Effector memory CD8-positive, alpha-beta T cell (primary cell): Measurements from ENCODE around the gene AXIN1.
A peak's percentile ranks its signal among the peaks of the same experiment; 100 is the strongest.
"Not testable (repeated sequence)": the region's sequence is repeated elsewhere in the genome, so short reads cannot be mapped to it uniquely, and the experiment has no call there.

ENCODE experiments used
- ATAC-seq: fragments of 150-1000 bp; cut with Tn5 transposase; replicated peaks from 2 replicates; pipeline ENCODE4 v1.10.0; 2021; ENCODE audit warnings: mild to moderate bottlenecking, moderate library complexity
- DNase-seq, 3 experiments: peaks; one replicate each; pipeline ENCODE4 v3.0.0; 2021
- H3K27ac Mint-ChIP-seq, 2 donors: one replicate each; pipeline ENCODE4 v1.8.0; 2022; ENCODE audit warnings: mild to moderate bottlenecking in 2 of 2, mixed read lengths in 2 of 2, moderate library complexity in 2 of 2
- H3K27me3 Mint-ChIP-seq, 2 donors: one replicate each; pipeline ENCODE4 v1.8.0; 2022; ENCODE audit warnings: mixed read lengths in 2 of 2
- H3K36me3 Mint-ChIP-seq: one replicate; pipeline ENCODE4 v1.8.0; 2022; ENCODE audit warnings: mild to moderate bottlenecking, moderate library complexity, mixed read lengths; ENCODE audit not compliant: insufficient read depth
- H3K4me1 Mint-ChIP-seq, 2 donors: one replicate each; pipeline ENCODE4 v1.8.0; 2022; ENCODE audit warnings: low read depth in 2 of 2, mixed read lengths in 2 of 2
- H3K4me3 Mint-ChIP-seq, 2 donors: one replicate each; pipeline ENCODE4 v1.8.0; 2022; ENCODE audit warnings: mild to moderate bottlenecking in 2 of 2, mixed read lengths in 2 of 2, moderate library complexity in 2 of 2
- H3K9me3 Mint-ChIP-seq, 2 donors: one replicate each; pipeline ENCODE4 v1.8.0; 2022; ENCODE audit warnings: mixed read lengths in 2 of 2

Gene AXIN1

DNA sequence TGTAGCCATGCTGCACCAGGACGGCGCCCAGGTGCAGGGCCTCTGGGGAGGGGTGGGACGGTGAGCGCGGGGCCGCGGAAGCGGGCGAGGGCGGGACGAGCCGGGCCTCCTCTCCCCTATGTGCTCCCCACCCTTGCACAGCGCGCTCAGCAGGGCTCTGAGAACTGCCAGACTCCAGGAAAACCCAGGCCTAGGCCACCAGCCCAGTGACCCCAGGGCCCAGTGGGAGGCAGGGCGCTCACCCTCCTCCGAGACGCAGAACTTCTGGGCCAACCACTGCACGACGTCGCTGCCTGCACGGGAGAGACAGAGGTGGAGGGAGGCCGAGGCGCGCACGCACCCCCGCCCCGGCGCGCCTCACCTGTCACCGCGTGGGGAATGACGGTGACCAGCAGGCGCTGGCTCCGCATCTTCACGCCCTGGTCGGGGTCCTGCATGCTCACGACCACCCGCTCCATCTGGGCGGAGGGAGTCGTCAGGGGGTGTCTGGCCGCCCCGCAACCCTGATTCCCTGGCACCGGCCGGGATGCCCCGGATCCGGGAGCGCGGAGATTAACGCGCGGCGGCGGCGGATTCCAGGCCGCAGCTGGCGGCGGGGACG is 77.4 kb downstream of the AXIN1 start:
- Mint-ChIP-seq H3K4me3 (peak overlapping the region; percentile 45 to 54), H3K4me1 (peaks cover 5 to 7% of the 10 kb centered on the region in 2 donors), H3K27me3 (peaks cover 6 to 29% of the 10 kb centered on the region in 2 donors), H3K27ac (no peak overlapping the region), H3K9me3 (no peaks in the 10 kb centered on the region), H3K36me3 (no peaks in the 10 kb centered on the region)
- ATAC-seq = peak; percentile 35
- no peak for DNase-seq

DNA sequence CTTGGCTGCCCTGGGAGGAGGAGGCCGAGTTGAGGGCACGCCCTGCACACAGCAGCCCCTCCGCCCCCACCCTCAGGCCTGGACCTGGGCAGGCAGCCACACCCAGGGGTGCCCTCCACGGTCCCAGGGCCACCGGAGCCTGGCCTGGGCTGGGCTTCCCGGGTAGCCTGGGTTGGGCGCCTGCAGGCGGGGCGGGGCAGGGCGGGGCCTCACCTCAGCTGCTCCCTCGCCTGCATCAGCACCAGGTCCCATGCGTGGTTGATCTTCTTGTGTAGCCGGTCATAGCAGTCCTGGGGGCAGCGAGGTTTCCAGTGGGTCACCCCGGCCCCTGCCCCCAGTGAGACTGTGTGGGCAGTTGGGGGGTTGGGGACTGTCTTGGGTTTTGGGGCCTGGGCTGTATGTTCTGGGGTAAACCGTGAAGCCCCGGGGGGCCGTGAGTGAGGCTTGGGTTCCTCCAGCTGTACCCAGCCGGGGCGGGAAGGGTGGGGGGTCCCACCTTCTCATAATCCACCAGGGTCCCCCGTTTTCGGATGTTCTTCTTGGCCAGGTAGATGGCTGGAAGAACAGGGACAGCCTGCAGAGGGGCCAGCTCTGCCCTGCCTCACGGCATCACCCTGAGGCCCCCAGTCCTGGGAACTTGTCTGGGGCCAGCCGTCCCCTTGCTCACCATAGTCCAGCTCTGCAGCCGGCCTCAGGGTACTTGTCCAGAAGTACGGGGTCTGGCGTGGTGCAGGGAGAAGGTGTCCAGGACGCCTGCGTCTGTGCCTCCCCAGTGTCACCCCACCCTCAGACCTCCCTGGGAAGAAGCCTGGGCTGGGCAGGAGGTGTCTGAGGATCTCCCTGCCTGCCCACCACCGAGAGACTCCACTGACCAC is 78.7 kb downstream of the AXIN1 start:
- H3K9me3 Mint-ChIP-seq = no peaks in the 10 kb centered on the region
- no peak overlapping the region for H3K4me3 Mint-ChIP-seq
- peaks cover 6 to 20% of the 10 kb centered on the region in 2 donors for H3K27me3 Mint-ChIP-seq
- H3K27ac Mint-ChIP-seq = no peak overlapping the region
- no peaks in the 10 kb centered on the region for H3K36me3 Mint-ChIP-seq
- DNase-seq (no peak), ATAC-seq (no peak)
- peaks cover 1 to 3% of the 10 kb centered on the region in 2 donors for H3K4me1 Mint-ChIP-seq

DNA sequence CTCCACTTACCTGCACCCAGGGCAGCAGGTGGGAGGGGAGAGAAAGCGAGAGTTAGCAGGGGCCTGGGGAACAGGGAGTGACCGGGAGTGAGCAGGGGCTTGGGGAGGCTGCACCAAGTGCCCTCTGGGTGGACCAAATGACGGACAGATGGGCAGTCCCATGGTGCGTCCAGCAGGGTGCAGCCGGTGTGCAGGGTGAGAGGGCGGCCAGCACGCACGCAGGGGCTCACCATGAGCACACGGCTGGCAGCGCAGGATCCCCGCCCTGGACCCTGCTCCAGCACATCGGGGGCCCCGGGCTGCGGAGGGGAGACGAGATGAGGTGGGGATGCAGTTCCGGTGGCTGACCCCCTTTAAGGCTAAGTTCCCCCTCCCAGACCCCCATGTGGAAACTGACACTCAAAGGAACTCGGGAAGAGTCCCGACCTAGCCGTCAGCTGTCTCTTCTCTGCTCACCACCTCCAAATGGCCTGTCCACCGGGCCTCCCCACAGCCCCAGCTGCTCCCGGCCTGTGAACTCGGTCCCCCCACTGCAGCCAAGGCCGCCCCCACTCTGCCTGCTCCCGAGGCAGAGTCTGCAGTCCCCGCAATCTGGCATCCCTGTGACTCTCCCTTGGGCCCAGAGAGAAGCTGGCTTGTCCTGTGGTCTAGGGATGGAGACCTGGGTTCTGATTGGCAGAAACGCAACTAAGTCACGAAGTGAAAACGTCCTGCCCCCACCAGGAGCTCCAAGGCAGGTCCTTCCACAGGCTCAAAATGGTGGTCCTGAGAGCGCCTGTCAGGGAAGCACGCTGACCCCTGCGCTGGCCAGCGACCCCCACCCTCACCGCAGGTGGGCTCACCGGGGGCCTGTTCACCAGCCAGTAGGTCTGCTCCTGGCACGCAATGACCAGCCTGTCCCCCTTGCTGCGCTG is 79.6 kb downstream of the AXIN1 start:
- ATAC-seq (no peak), DNase-seq (no peak)
- Mint-ChIP-seq H3K4me1 (peaks cover 0 to 3% of the 10 kb centered on the region in 2 donors), H3K27ac (no peak overlapping the region), H3K27me3 (peaks cover 6 to 15% of the 10 kb centered on the region in 2 donors), H3K4me3 (no peak overlapping the region), H3K36me3 (no peaks in the 10 kb centered on the region), H3K9me3 (no peaks in the 10 kb centered on the region)

DNA sequence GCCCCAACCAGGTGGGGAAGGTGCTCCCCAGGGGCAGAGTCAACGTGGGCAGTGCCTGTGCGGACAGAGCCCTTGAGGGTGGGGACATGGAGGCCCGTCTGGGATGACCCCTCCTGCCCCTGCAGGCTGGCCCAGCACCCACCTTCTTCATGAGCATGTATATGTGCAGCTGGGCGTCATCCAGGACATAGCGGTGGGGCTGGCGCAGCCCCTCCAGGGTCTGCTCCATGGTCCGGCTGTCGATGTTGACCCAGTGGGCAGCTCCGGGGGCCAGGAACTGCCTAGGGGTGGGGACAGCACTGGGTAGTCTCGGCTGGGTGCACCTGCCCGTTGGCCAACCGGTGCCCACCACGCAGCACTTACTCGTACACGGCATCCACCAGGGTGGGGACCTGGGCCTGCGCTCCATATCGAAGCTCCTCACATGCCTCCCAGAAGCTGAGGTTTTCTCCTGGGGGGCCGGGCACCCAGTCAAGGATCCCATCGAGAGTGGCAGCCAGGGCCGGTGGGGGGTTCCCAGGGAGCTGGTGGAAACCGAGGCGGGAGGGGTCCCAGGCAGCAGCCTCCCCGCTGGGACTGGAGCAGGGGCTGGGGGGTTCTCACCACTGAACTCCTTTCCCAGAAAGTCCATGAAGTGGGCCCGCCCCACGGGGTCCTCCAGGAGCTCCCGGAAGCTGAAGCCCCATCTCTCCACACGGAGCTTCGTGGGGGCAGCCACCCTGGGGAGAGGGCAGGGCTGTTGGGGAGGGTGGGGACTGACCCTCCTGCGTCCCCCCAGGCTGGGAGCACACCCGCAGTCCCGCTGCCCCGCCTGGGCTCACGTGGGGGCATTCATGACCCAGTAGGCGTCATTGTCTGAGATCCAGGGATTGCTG is 81.9 kb downstream of the AXIN1 start:
- Mint-ChIP-seq H3K27me3 (no peaks in the 10 kb centered on the region), H3K9me3 (no peaks in the 10 kb centered on the region), H3K36me3 (peaks cover 2% of the 10 kb centered on the region), H3K27ac (no peak overlapping the region), H3K4me3 (no peak overlapping the region), H3K4me1 (peaks cover 0 to 4% of the 10 kb centered on the region in 2 donors)
- no peak for DNase-seq
- no peak for ATAC-seq

DNA sequence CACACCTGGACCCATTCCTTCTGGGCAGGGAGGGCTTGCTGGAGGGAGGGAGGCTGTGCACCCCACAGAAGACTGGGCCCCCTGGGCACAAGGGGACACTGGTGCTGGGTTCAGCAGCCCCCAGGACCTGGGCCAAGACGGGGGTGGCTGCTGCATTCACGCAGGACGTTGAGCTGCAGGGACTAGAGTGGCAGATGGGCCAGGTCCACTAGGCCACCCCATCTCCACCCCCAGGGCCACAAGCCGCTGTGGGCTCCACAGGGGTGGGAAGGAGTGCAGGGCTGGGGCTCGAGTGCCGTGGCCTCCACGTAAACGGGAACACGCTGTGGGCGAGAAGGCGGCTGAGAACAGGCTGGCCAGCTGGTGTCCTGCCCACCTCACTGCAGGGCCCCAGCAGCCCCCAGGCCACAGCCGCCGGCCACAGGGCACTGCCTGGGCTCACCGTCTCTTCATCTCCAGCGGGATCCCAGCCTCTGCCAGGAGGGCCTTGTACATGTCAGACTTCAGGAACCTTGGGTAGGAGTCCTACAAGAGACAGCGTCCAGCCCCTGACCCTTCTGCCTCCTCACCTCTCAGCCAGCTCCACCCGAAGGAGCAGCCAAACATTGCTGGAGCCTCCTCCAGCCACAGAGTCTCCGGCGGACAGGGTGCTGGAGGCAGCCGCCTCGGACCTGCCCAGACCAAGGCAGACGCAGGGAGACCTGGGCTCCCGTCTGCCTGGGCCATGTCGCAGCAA is 83.3 kb downstream of the AXIN1 start:
- no peak for DNase-seq
- Mint-ChIP-seq H3K27me3 (no peaks in the 10 kb centered on the region), H3K27ac (no peak overlapping the region), H3K4me3 (no peak overlapping the region), H3K4me1 (peaks cover 0 to 4% of the 10 kb centered on the region in 2 donors), H3K9me3 (no peaks in the 10 kb centered on the region), H3K36me3 (peaks cover 5% of the 10 kb centered on the region)
- ATAC-seq = no peak

DNA sequence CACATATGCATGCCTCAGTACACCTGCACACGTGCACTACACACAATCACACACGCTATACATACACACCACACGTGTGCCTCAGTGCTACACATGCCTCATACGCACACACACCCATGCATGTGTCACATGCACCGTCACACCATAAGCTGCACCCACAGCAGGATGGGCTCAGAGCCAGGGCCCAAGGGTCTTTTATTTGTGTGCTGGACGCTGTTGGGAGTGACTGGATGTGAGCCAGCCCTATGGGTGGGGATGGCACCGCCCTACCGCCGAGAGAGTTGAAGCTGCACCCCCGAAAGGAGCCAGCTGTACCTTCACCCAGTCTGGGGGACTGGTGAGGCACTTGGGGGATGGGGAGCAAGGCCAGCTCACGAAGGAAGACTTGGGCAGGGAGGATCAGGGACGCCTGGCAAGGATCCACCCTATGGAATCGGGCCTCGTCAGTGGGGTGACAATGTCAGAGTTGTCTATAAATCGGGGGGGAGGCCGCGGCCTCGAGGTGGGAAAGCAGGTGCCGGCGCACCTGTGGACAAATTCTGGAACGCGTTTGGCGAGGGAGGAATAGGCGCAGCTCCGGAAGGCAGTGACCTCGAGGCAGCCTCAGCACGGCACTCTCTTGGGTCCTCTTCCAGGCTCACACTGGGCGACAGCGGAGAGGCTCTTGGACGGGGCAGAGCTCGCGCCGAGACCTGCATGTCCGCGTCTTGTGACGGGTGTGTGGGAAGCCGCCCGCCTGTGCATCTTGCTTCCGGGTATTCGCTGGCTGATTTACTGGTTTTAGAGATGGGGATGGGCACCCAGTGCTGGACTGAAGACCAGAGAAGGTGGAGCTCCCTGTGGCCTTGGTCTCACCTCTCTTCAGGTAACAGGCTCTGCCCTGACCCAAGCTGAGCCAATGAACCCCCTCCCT is 84.1 kb downstream of the AXIN1 start:
- no peak for DNase-seq
- Mint-ChIP-seq H3K27ac (no peak overlapping the region), H3K27me3 (no peaks in the 10 kb centered on the region), H3K4me1 (peaks cover 0 to 4% of the 10 kb centered on the region in 2 donors), H3K36me3 (peaks cover 8% of the 10 kb centered on the region), H3K9me3 (no peaks in the 10 kb centered on the region), H3K4me3 (no peak overlapping the region)
- no peak for ATAC-seq

DNA sequence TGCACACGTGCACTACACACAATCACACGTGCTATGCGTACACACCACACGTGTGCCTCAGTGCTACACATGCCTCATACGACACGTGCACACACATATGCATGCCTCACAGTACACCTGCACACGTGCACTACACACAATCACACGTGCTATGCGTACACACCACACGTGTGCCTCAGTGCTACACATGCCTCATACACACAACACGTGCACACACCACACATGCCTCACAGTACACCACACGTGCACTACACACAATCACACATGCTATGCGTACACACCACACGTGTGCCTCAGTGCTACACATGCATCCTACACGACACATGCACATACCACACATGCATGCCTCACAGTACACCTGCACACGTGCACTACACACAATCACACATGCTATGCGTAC is 85.0 kb downstream of the AXIN1 start:
- peaks cover 12% of the 10 kb centered on the region for H3K36me3 Mint-ChIP-seq
- H3K4me3 Mint-ChIP-seq, H3K27ac Mint-ChIP-seq, H3K4me1 Mint-ChIP-seq, H3K9me3 Mint-ChIP-seq, DNase-seq, ATAC-seq, H3K27me3 Mint-ChIP-seq: not testable (repeated sequence)

DNA sequence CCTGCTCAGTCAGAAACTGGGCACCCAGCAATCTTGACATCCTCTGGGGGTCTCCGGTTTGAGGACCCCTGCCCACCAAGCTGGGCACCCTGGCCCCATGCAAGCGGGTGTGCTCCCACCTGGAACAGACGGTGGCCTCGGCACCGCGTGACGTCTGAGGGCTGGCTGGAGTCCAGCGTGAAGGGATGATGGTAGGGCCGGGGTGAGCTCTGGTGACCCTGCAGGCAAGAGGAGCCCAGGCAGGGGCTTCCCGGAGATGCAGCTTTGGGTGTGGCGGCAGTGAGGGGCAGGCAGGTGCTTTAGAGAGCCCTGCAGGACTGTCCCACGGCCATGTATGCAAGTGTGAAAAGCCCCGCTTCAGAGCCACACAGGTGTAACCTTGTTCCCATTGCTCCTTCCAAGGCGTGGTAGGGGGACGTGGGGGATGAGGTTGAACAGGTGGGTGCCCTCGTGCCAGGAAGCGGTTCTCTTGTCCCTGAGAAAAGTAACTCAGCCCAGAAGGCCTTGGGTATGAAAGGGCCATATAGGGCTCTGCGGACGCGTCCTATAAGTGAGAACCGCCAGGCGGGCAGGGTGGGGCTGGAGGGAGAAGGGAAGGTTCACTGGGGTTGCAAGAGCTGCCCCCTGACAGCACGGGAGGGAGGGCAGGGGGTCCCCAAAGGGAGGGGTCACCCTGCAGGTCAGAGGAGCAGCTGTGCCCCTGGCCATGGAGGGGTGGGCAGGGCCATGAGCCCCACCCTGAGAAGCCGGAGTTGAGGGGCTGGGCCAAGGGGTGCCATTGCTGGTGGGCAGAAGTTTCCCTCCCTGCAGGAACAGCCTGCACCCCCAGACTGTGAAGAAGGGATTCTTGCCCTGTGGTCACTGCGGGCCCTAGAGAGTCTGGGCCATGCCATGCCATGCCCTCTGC is 86.0 kb downstream of the AXIN1 start:
- H3K36me3 Mint-ChIP-seq = peaks cover 18% of the 10 kb centered on the region
- DNase-seq = no peak
- no peak overlapping the region for H3K27ac Mint-ChIP-seq
- H3K9me3 Mint-ChIP-seq = no peaks in the 10 kb centered on the region
- no peak for ATAC-seq
- peaks cover 0 to 4% of the 10 kb centered on the region in 2 donors for H3K4me1 Mint-ChIP-seq
- H3K4me3 Mint-ChIP-seq = no peak overlapping the region
- no peaks in the 10 kb centered on the region for H3K27me3 Mint-ChIP-seq

DNA sequence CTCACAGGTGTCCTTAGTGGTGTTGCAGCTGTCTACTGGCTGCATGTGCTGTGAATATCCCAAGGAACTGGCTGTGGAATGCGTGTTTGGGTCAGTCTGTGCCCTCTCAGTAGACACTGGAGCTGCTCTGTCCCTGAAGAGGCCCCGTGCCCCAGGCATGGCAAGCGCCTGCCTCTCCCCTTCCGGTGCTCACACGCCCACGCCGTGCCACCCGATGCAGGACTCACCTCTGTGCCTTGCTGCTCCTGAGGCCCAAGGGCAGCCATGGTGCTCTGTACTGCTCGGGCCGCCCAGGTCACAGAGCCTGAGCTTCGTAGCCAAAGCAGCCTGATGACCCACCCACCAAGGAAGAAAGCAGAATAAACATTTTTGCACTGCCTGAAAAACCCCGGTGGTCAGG is 86.8 kb downstream of the AXIN1 start:
- no peak for DNase-seq
- Mint-ChIP-seq H3K4me3 (no peak overlapping the region), H3K27me3 (no peaks in the 10 kb centered on the region), H3K27ac (no peak overlapping the region), H3K9me3 (no peaks in the 10 kb centered on the region), H3K36me3 (peaks cover 20% of the 10 kb centered on the region), H3K4me1 (peaks cover 0 to 4% of the 10 kb centered on the region in 2 donors)
- no peak for ATAC-seq

DNA sequence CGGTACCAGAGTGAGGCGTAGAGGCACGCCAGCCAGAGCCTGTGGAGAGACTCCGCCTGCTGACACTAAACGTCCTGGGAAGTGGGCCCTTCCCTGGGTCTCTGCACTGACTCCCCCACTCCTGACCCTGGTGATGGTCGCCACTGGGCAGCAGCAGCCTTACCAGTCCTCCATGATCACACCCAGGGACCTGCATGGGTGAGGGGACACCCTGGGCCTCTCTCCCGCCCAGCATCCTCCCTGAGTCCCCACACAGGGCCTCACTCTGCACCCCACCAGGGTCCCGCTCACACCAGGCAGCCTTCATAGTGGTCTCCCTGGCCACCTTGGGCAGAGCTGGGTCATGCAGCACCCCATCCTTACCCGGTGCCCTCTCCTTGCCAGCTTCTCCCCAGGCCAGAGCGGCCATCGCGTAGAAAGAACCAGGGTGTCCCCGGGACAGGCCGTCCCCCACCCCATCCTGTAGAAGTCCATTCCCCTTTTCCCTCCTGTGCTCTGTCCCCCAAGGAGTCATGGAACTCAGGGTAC is 87.5 kb downstream of the AXIN1 start:
- Mint-ChIP-seq H3K36me3 (peaks cover 25% of the 10 kb centered on the region), H3K27ac (no peak overlapping the region), H3K9me3 (no peaks in the 10 kb centered on the region), H3K4me3 (no peak overlapping the region), H3K27me3 (no peaks in the 10 kb centered on the region), H3K4me1 (peaks cover 0 to 4% of the 10 kb centered on the region in 2 donors)
- no peak for ATAC-seq
- no peak for DNase-seq
